GM12801 (cell line): ENCODE results near the gene PNPLA3.

Source experiments
- TF ChIP-seq, protein P1 (sequence below): IDR thresholded peaks from one replicate; pipeline ENCODE4 v1.5.1; 2011; ENCODE audit warnings: control low read depth; ENCODE audit not compliant: insufficient read length; ENCODE audit errors: extremely low read depth

Gene PNPLA3

DNA sequence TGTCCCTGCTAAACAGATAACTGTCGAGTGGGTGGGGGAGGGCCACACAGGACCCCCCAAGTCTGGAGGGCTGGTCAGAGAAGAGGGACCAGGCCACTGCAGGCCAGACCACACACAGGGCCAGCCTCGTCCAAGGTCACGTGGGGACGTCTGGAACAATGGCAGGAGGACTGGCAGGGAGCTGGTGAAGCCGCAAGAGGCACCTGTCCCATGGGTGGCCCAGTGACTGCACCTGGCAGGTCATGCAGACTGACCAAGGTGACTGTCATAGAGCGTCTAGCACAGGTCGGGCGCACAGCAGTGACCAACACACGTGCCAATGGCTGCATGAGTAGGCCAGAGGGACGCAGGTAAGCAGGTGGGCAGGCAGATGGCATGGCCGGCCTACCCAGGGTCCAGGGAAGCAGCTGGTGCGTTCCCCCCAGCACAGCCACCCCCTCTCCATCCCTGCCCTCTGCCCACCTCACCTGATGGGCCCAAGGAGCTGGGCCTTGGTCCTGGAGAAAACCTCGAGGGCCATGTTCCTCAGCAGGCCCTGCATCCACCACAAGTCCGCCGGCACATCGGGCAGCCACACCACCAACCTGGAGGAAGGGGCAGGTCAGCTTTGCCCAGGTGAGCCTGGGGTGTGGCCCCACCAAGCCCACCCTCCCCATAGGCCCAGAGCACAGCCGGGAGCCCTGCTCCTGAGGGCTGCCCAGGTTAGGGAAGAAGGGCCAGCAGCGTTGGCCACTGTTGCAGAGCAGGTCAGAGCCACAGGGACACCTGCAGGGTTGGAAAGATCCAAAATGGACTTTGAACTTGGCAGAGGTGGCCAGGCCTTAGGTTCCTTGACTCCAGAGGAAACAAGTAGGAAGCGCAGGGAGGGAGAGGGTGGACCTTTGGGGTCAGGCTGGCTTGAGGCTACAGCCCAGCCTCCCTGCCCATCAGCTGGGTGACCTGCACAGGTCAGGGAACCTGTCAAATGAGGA is 42.2 kb upstream of the PNPLA3 start:
- TF ChIP-seq, protein P1, sequence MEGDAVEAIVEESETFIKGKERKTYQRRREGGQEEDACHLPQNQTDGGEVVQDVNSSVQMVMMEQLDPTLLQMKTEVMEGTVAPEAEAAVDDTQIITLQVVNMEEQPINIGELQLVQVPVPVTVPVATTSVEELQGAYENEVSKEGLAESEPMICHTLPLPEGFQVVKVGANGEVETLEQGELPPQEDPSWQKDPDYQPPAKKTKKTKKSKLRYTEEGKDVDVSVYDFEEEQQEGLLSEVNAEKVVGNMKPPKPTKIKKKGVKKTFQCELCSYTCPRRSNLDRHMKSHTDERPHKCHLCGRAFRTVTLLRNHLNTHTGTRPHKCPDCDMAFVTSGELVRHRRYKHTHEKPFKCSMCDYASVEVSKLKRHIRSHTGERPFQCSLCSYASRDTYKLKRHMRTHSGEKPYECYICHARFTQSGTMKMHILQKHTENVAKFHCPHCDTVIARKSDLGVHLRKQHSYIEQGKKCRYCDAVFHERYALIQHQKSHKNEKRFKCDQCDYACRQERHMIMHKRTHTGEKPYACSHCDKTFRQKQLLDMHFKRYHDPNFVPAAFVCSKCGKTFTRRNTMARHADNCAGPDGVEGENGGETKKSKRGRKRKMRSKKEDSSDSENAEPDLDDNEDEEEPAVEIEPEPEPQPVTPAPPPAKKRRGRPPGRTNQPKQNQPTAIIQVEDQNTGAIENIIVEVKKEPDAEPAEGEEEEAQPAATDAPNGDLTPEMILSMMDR, result no peak

DNA sequence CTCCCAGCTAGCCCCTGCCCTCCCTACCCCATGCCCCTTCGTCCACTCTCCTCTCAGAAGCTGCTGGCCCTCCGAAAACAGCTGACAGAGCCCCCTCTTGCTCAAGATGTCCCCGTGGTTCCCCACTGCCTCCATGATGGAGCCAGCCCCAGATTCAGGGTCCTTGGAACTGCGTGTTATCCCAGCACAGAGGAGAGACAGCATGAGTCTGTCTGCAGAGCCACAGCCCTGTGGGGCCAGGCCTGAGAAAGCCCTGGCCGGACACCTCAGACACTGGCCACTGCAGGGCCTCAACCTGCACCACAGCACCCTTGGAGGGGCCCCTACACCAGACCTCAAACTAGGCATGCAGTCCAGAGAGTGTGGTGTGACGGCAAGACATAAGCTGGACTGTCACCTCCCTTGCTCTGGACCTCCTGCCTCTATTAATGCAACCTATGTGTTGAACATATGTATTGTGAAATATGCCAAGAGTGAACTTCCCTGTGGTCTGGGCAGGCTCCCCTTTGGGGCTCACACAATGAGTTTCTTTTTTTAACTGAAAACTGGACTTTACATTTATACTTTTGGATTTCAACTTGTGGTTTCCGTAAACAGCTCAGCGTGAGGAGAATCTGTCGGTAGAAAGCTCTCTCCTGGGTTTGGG is 41.4 kb upstream of the PNPLA3 start:
- TF ChIP-seq, protein P1, result no peak

DNA sequence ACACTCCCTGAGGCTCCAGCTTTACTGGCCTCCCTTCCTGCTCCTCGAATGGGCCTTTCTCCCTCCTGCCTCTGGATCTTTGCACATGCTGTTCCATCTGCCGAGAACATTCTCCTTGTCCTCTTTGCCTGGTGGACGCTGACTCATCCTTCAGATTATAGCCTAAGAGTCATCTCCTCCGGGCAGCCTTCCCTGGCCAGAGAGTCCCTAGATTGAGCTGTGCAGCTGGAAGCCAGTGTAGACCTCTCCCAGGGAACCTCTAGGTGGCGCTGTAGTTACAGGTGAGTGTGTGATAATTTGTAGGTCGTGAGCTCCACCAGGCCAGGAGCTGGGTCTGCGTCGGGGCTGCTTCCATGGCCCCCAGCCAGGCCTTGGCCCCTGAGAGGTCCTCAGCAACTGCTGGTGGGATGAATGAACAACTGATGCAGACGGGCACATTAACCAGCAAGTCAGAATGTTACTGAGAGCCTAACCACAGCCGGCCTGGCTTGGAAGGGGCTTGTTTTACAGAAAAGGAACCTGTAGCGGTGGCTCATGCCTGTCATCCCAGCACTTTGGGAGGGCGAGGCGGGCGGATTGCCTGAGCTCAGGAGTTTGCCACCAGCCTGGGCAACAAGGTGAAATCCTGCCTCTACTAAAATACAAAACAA is 40.5 kb upstream of the PNPLA3 start:
- TF ChIP-seq, protein P1, result no peak

DNA sequence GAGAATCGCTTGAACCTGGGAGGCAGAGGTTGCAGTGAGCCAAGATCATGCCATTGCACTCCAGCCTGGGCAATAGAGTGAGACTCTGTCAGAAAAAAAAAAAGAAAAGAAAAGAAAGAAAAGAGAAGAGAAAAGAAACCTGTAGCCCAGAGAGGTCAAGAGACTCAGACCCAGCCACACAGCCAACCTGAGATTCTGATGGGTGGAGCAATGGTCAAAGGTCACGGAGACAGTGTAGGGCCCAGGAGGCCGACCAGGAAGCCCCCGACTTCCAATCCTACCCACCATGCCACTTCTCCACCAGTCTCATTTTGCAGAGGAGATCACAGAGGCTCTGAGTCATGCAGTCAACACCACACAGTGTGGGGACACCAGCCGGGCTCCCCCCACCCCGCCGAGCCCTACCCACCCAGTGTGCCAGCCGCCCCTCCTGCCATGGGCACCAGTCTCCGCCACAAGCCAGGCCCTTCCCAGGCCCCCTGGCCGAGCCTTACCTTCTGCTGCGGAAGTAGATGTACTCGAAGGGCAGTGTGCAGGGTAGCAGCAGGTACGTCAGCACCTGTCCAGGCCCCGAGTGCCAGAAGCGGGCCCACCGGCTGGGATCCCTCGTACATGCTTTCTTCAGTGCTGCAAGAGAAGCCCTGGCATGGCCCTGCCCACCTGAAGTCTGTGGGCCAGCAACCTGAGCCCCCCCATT is 39.7 kb upstream of the PNPLA3 start:
- TF ChIP-seq, protein P1, result no peak

DNA sequence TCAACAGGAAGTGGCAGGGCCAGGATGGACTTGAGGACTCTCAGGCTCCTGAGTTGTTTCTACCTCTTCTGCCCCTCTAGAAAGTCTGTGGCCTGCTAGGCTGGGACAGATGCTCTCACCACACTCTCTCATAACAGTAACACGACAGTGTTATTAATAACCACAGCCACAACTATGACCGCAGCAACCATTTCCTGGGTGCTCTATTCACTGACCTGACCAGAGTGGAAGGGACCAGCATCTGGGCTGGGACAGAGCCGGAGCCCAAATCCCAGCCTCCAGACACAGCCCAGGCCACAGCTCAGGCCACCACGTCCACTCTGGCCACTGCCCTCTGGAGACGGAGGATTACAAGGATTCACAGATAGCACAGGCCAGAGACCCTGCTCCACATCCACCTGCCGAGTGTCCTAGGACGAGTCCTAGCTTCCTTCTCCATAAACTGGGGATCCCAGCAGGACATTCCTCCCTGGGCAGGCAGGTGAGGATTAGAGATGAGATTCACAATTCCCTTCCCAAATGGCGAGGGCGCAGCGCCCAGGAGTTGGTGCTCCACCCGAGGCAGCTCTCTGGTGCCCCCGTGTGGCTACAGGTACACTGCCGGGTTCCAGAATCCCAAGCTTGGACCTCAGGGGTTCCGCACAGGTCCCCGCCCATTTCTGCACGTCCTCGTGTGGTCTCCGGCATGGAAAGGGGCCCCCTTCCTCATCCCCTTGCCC is 38.8 kb upstream of the PNPLA3 start:
- TF ChIP-seq, protein P1, result no peak

DNA sequence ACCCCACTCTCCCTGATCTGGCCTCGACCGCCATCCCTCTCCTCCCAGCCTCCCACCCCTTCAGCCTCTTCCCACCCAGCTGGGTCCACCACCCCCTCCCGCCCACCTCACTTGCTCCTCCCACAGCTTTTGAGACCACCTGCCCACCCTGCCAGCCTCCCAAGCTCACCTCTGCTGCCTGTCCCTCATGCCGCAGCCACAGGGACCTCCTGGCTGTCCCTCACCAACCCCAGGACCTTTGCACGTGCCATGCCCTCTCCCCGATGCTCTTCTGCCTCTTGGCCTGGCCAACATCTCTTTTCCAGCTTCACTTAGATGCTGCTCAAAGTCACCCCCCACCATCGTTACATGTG is 38.3 kb upstream of the PNPLA3 start:
- TF ChIP-seq, protein P1, result no peak
